Measurements from ENCODE around the gene KRT81. TPM values are rescaled to one million over a fixed set of nuclear protein-coding genes. Genes with fewer than 3 reads are reported as not detected.

Gene KRT81
- polyA plus RNA-seq, 1 donor from 2014 or later, result not detected

DNA sequence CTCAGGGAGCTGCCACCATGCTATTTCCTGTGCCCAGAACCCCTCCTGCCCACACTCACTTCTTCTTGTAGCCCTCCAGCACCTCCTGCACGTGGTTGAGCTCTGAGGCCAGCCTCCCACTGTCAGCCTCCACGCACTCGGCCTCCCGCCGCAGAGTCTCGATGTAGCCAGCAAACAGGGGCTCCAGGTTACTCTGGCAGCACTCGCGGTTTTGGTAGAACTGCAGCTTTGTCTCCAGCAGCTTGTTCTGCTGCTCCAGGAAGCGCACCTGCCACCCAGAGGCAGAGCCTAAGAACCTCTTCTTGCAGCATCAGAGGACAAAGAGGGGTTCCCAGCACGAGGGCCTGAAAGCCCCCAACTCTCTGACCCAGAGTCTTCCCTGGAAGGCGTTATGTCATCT, 27.8 kb upstream of the KRT81 start:
- Histone ChIP-seq H3K4me2 (ENCODE audit: low read length) (no peak overlapping the region), H3K9me2 (ENCODE audit: insufficient read depth, low read length) (no peaks in the 10 kb centered on the region), H3K4me3 (ENCODE audit: low read length) (no peak overlapping the region), H3K27me3 (ENCODE audit: insufficient read depth, low read depth, low read length) (no peaks in the 10 kb centered on the region), H3K9me3 (ENCODE audit: low read length) (no peaks in the 10 kb centered on the region), H3K36me3 (ENCODE audit: insufficient read depth, low read length) (no peaks in the 10 kb centered on the region), H3K27ac (ENCODE audit: low read length) (no peak overlapping the region), H3K9ac (ENCODE audit: low read length) (no peak overlapping the region), H2AFZ (ENCODE audit: low read depth, low read length) (no peak overlapping the region), H3K79me2 (replicated peaks; ENCODE audit: insufficient read depth, low read length) (no peaks in the 10 kb centered on the region), H3F3A (ENCODE audit: insufficient read depth, low read length, poor library complexity, severe bottlenecking) (no peaks in the 10 kb centered on the region), H4K20me1 (ENCODE audit: insufficient read depth) (no peaks in the 10 kb centered on the region)
- TF ChIP-seq, protein P1, sequence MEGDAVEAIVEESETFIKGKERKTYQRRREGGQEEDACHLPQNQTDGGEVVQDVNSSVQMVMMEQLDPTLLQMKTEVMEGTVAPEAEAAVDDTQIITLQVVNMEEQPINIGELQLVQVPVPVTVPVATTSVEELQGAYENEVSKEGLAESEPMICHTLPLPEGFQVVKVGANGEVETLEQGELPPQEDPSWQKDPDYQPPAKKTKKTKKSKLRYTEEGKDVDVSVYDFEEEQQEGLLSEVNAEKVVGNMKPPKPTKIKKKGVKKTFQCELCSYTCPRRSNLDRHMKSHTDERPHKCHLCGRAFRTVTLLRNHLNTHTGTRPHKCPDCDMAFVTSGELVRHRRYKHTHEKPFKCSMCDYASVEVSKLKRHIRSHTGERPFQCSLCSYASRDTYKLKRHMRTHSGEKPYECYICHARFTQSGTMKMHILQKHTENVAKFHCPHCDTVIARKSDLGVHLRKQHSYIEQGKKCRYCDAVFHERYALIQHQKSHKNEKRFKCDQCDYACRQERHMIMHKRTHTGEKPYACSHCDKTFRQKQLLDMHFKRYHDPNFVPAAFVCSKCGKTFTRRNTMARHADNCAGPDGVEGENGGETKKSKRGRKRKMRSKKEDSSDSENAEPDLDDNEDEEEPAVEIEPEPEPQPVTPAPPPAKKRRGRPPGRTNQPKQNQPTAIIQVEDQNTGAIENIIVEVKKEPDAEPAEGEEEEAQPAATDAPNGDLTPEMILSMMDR (IDR thresholded peaks at IDR 0.05; ENCODE audit: poor library complexity, severe bottlenecking), result no peak
- TF ChIP-seq POLR2AphosphoS5 (IDR thresholded peaks at IDR 0.05) (no peak), EP300 (conservative IDR thresholded peaks at IDR 0.05; ENCODE audit: poor library complexity, severe bottlenecking) (no peak)

DNA sequence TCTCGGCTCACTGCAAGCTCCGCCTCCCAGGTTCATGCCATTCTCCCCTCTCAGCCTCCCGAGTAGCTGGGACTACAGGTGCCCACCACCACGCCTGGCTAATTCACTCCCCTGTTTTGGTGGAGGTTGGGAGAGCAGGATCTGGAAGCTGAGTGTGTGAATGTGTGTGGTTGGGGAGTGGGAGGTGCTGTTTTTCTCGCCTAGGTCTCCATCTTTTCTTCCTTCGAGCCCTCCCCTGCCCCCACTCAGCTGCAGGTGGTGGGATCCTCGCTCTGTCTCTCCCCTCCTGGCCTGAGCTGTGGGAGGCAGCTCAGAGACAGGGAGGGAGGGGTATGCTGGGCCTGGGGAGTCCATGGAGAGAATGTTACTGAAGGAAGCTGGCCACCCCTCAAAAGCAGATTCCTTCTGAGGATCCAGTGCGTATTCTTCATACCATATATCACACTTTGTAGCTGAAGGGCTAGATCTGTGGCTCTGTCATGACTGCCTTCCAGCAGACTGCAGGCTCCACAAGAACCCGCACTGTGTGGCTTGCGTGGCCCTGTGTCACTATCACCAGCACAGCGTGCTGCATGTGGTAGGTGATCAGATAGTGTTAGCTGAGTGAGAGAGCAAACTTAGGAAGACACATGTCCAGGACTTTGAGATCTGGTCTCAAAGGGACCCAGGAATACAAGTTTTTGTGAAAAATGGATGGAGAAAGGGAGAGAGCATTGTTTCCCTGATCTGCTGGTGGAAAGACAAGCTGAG, 27.1 kb upstream of the KRT81 start:
- no peak overlapping the region for H3K4me2 ChIP-seq (ENCODE audit: low read length)
- no peaks in the 10 kb centered on the region for H4K20me1 ChIP-seq (ENCODE audit: insufficient read depth)
- H3K79me2 ChIP-seq (replicated peaks; ENCODE audit: insufficient read depth, low read length), result no peaks in the 10 kb centered on the region
- H3K9ac ChIP-seq (ENCODE audit: low read length), result no peak overlapping the region
- H3K9me2 ChIP-seq (ENCODE audit: insufficient read depth, low read length), result no peaks in the 10 kb centered on the region
- TF ChIP-seq, protein P2, sequence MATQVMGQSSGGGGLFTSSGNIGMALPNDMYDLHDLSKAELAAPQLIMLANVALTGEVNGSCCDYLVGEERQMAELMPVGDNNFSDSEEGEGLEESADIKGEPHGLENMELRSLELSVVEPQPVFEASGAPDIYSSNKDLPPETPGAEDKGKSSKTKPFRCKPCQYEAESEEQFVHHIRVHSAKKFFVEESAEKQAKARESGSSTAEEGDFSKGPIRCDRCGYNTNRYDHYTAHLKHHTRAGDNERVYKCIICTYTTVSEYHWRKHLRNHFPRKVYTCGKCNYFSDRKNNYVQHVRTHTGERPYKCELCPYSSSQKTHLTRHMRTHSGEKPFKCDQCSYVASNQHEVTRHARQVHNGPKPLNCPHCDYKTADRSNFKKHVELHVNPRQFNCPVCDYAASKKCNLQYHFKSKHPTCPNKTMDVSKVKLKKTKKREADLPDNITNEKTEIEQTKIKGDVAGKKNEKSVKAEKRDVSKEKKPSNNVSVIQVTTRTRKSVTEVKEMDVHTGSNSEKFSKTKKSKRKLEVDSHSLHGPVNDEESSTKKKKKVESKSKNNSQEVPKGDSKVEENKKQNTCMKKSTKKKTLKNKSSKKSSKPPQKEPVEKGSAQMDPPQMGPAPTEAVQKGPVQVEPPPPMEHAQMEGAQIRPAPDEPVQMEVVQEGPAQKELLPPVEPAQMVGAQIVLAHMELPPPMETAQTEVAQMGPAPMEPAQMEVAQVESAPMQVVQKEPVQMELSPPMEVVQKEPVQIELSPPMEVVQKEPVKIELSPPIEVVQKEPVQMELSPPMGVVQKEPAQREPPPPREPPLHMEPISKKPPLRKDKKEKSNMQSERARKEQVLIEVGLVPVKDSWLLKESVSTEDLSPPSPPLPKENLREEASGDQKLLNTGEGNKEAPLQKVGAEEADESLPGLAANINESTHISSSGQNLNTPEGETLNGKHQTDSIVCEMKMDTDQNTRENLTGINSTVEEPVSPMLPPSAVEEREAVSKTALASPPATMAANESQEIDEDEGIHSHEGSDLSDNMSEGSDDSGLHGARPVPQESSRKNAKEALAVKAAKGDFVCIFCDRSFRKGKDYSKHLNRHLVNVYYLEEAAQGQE (IDR thresholded peaks at IDR 0.05; ENCODE audit: borderline replicate concordance), result no peak
- TF ChIP-seq, protein P1 (IDR thresholded peaks at IDR 0.05; ENCODE audit: poor library complexity, severe bottlenecking), result no peak
- TF ChIP-seq POLR2AphosphoS5 (IDR thresholded peaks at IDR 0.05) (no peak), EZH2 (IDR thresholded peaks at IDR 0.05; ENCODE audit: borderline replicate concordance, insufficient read depth, low read length, poor library complexity, severe bottlenecking) (no peak), TAF1 (IDR thresholded peaks at IDR 0.05; ENCODE audit: low read depth) (no peak), RAD21 (conservative IDR thresholded peaks at IDR 0.05) (no peak), MXI1 (conservative IDR thresholded peaks at IDR 0.05; ENCODE audit: poor library complexity, severe bottlenecking) (no peak), EP300 (conservative IDR thresholded peaks at IDR 0.05; ENCODE audit: poor library complexity, severe bottlenecking) (no peak), SMC3 (conservative IDR thresholded peaks at IDR 0.05; ENCODE audit: poor library complexity) (no peak)
- H3K36me3 ChIP-seq (ENCODE audit: insufficient read depth, low read length), result no peaks in the 10 kb centered on the region
- H3K9me3 ChIP-seq (ENCODE audit: low read length), result no peaks in the 10 kb centered on the region
- H3F3A ChIP-seq (ENCODE audit: insufficient read depth, low read length, poor library complexity, severe bottlenecking), result no peaks in the 10 kb centered on the region
- no peak overlapping the region for H3K4me3 ChIP-seq (ENCODE audit: low read length)
- H3K27ac ChIP-seq (ENCODE audit: low read length), result no peak overlapping the region
- no peaks in the 10 kb centered on the region for H3K27me3 ChIP-seq (ENCODE audit: insufficient read depth, low read depth, low read length)
- H2AFZ ChIP-seq (ENCODE audit: low read depth, low read length), result no peak overlapping the region
